ENCODE data around the gene RPRD1B. TPM values are rescaled to one million over a fixed set of nuclear protein-coding genes. Genes with fewer than 3 reads are reported as not detected.

Gene RPRD1B
- total RNA-seq, 2 donors from 2014 or later, result 22.1 to 29.6 TPM

DNA sequence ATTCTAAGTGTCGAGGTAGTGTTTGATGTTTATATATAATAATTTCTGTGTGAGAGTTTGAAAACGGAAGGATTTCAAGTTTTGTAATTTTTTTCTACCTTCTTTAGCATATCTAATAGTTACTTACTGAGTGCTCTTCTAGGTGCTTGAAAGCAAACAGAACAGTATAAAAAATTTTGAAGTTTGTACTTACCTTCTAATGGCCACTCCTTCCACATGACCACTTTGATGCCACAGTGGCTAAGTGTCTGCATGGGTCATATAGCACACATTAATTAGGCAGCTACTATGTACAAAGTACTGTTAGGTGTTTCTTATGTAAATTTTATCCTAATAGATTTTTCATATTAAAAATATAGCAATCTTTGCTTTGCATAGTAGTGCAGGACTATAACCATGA is 21.1 kb downstream of the RPRD1B start:
- TF ChIP-seq, protein P1, sequence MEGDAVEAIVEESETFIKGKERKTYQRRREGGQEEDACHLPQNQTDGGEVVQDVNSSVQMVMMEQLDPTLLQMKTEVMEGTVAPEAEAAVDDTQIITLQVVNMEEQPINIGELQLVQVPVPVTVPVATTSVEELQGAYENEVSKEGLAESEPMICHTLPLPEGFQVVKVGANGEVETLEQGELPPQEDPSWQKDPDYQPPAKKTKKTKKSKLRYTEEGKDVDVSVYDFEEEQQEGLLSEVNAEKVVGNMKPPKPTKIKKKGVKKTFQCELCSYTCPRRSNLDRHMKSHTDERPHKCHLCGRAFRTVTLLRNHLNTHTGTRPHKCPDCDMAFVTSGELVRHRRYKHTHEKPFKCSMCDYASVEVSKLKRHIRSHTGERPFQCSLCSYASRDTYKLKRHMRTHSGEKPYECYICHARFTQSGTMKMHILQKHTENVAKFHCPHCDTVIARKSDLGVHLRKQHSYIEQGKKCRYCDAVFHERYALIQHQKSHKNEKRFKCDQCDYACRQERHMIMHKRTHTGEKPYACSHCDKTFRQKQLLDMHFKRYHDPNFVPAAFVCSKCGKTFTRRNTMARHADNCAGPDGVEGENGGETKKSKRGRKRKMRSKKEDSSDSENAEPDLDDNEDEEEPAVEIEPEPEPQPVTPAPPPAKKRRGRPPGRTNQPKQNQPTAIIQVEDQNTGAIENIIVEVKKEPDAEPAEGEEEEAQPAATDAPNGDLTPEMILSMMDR (conservative IDR thresholded peaks at IDR 0.05), result no peak
- Mint-ChIP-seq H3K4me1 (peaks cover 19% of the 10 kb centered on the region), H3K27me3 (ENCODE audit: insufficient read depth) (no peaks in the 10 kb centered on the region), H3K27ac (no peak overlapping the region), H3K36me3 (ENCODE audit: low read depth) (peaks cover 25% of the 10 kb centered on the region), H3K9me3 (no peaks in the 10 kb centered on the region), H3K4me3 (no peak overlapping the region)
- H3K9ac ChIP-seq (ENCODE audit: extremely low read depth, low read length, poor library complexity, severe bottlenecking), result no peak overlapping the region
- peaks cover 45% of the 10 kb centered on the region for H3K36me3 ChIP-seq (ENCODE audit: control insufficient read depth, insufficient read depth, low read length)
- no peak for DNase-seq
- 90 to 100% methylated on average over 1 of the region's 2 CpGs for WGBS, 2 experiments (ENCODE audit: insufficient coverage in 1 of 2, insufficient read length in 1 of 2)
- no peaks in the 10 kb centered on the region for H3K27me3 ChIP-seq (ENCODE audit: control insufficient read depth, insufficient read depth, low read length, poor library complexity, severe bottlenecking)
- H3K9me3 ChIP-seq (ENCODE audit: control insufficient read depth, low read length), result peaks cover 4% of the 10 kb centered on the region
- H3K4me1 ChIP-seq (ENCODE audit: control insufficient read depth, insufficient read depth, low read length), result peaks cover 11% of the 10 kb centered on the region
- no peak overlapping the region for H3K27ac ChIP-seq (ENCODE audit: low read depth, low read length)
- H3K4me3 ChIP-seq (ENCODE audit: low read length), result no peak overlapping the region

DNA sequence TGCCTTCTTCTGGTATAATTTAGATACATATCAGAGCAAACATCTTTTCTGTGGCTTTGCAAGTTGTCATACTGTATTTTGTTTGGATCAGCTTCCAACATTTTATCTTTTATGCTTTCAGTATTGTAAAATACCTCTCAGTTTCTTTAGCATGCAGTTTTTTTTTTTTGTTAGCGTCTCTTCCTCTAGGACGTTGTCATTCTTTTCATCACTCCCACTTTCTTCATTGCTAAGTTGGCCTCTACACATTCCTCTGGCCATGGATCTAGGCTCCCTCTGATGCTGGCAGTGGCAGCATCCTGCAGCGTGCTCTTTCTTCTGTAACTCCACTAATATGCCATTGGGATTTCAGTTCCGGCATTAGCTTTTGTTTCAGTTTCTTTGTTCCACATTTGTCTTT is 21.7 kb downstream of the RPRD1B start:
- Histone ChIP-seq H3K4me3 (ENCODE audit: low read length) (no peak overlapping the region), H3K9me3 (ENCODE audit: control insufficient read depth, low read length) (peaks cover 7% of the 10 kb centered on the region), H3K27ac (ENCODE audit: low read depth, low read length) (no peak overlapping the region), H3K9ac (ENCODE audit: extremely low read depth, low read length, poor library complexity, severe bottlenecking) (no peak overlapping the region), H3K4me1 (ENCODE audit: control insufficient read depth, insufficient read depth, low read length) (peaks cover 6% of the 10 kb centered on the region), H3K36me3 (ENCODE audit: control insufficient read depth, insufficient read depth, low read length) (peaks cover 45% of the 10 kb centered on the region), H3K27me3 (ENCODE audit: control insufficient read depth, insufficient read depth, low read length, poor library complexity, severe bottlenecking) (no peaks in the 10 kb centered on the region)
- Mint-ChIP-seq H3K4me3 (no peak overlapping the region), H3K27ac (no peak overlapping the region), H3K9me3 (no peaks in the 10 kb centered on the region), H3K36me3 (ENCODE audit: low read depth) (peaks cover 25% of the 10 kb centered on the region), H3K4me1 (peaks cover 17% of the 10 kb centered on the region), H3K27me3 (ENCODE audit: insufficient read depth) (no peaks in the 10 kb centered on the region)
- TF ChIP-seq, protein P1 (conservative IDR thresholded peaks at IDR 0.05), result no peak
- DNase-seq, result no peak
- WGBS, 2 experiments (ENCODE audit: insufficient coverage in 1 of 2, insufficient read length in 1 of 2), result 69 to 84% methylated on average over 4 of the region's 4 CpGs

DNA sequence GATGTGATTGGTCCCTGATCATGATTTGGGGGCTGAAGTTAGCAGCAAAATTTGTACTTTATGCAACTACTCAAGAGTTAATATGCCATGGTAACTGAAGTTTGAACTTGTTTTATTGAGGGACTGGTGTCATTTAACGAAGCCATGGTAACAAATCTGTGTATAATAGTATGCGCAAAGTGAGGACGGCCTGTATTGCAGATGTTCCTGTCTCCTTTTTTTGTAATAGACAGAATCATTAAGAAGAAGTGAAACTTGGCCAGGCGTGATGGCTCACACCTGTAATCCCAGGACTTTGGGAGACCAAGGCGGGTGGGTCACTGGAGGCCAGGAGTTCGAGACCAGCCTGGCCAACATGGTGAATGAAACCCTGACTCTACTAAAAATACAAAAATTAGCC is 22.3 kb downstream of the RPRD1B start:
- H3K27ac ChIP-seq (ENCODE audit: low read depth, low read length), result no peak overlapping the region
- Mint-ChIP-seq H3K27ac (no peak overlapping the region), H3K9me3 (no peaks in the 10 kb centered on the region), H3K36me3 (ENCODE audit: low read depth) (peaks cover 26% of the 10 kb centered on the region), H3K27me3 (ENCODE audit: insufficient read depth) (no peaks in the 10 kb centered on the region), H3K4me1 (peaks cover 17% of the 10 kb centered on the region), H3K4me3 (no peak overlapping the region)
- no peak overlapping the region for H3K4me3 ChIP-seq (ENCODE audit: low read length)
- H3K9me3 ChIP-seq (ENCODE audit: control insufficient read depth, low read length), result peaks cover 7% of the 10 kb centered on the region
- no peak overlapping the region for H3K9ac ChIP-seq (ENCODE audit: extremely low read depth, low read length, poor library complexity, severe bottlenecking)
- TF ChIP-seq, protein P1 (conservative IDR thresholded peaks at IDR 0.05), result no peak
- WGBS, 2 experiments (ENCODE audit: insufficient coverage in 1 of 2, insufficient read length in 1 of 2), result 92 to 93% methylated on average over 6 of the region's 6 CpGs
- peaks cover 45% of the 10 kb centered on the region for H3K36me3 ChIP-seq (ENCODE audit: control insufficient read depth, insufficient read depth, low read length)
- no peak for DNase-seq
- no peaks in the 10 kb centered on the region for H3K27me3 ChIP-seq (ENCODE audit: control insufficient read depth, insufficient read depth, low read length, poor library complexity, severe bottlenecking)
- peaks cover 6% of the 10 kb centered on the region for H3K4me1 ChIP-seq (ENCODE audit: control insufficient read depth, insufficient read depth, low read length)

Data from endodermal cell (in vitro differentiated cells).